ENCODE data around the gene TOGARAM2. TPM values are rescaled to one million over a fixed set of nuclear protein-coding genes. Genes with fewer than 3 reads are reported as not detected.

TOGARAM2 gene
- total RNA-seq, 6 experiments from 2014 or later, result not detected

GRCh38 chr2:29035016-29035745 is 54.1 kb downstream of the TOGARAM2 start:
- no peak for TF ChIP-seq CTCF (IDR thresholded peaks at IDR 0.05)
- no peak overlapping the region for H3K27ac Mint-ChIP-seq
- DNase-seq, result no peak
- H3K4me1 Mint-ChIP-seq (ENCODE audit: low read depth), result peaks cover 31% of the 10 kb centered on the region
- H3K27me3 Mint-ChIP-seq (ENCODE audit: insufficient read depth), result peaks cover 10% of the 10 kb centered on the region
- H3K9me3 Mint-ChIP-seq, result no peaks in the 10 kb centered on the region
- H3K36me3 Mint-ChIP-seq (ENCODE audit: low read depth), result no peaks in the 10 kb centered on the region
- no peak overlapping the region for H3K4me3 Mint-ChIP-seq

GRCh38 chr2:29039718-29040480 is 58.8 kb downstream of the TOGARAM2 start:
- Mint-ChIP-seq H3K9me3 (no peaks in the 10 kb centered on the region), H3K36me3 (ENCODE audit: low read depth) (no peaks in the 10 kb centered on the region), H3K4me1 (ENCODE audit: low read depth) (peaks cover 30% of the 10 kb centered on the region; the same call in 1 of the 2 replicates), H3K4me3 (no peak overlapping the region), H3K27ac (no peak overlapping the region), H3K27me3 (ENCODE audit: insufficient read depth) (peaks cover 14% of the 10 kb centered on the region)
- TF ChIP-seq CTCF (IDR thresholded peaks at IDR 0.05), result no peak
- no peak for DNase-seq

GRCh38 chr2:29040552-29040951 is 59.5 kb downstream of the TOGARAM2 start:
- no peak for TF ChIP-seq CTCF (IDR thresholded peaks at IDR 0.05)
- no peaks in the 10 kb centered on the region for H3K36me3 Mint-ChIP-seq (ENCODE audit: low read depth)
- peaks cover 13% of the 10 kb centered on the region for H3K27me3 Mint-ChIP-seq (ENCODE audit: insufficient read depth)
- DNase-seq, result no peak
- no peak overlapping the region for H3K27ac Mint-ChIP-seq
- peaks cover 30% of the 10 kb centered on the region; the same call in 1 of the 2 replicates for H3K4me1 Mint-ChIP-seq (ENCODE audit: low read depth)
- H3K9me3 Mint-ChIP-seq, result no peaks in the 10 kb centered on the region
- H3K4me3 Mint-ChIP-seq, result no peak overlapping the region

- Mint-ChIP-seq H3K4me1 (ENCODE audit: low read depth) (peaks cover 30% of the 10 kb centered on the region; the same call in 1 of the 2 replicates), H3K4me3 (no peak overlapping the region)
These were observed 60.1 kb downstream of the TOGARAM2 start for GRCh38 chr2:29041161-29041660.

More at GRCh38 chr2:29041161-29041660, 60.1 kb downstream of the TOGARAM2 start:
- Mint-ChIP-seq H3K36me3 (ENCODE audit: low read depth) (no peaks in the 10 kb centered on the region), H3K27me3 (ENCODE audit: insufficient read depth) (peaks cover 10% of the 10 kb centered on the region), H3K9me3 (no peaks in the 10 kb centered on the region), H3K27ac (no peak overlapping the region)
- no peak for DNase-seq
- no peak for TF ChIP-seq CTCF (IDR thresholded peaks at IDR 0.05)

Measured in HFFc6 (cell line).